Measurements from ENCODE around the gene CLCNKB. TPM values are rescaled to one million over a fixed set of nuclear protein-coding genes. Genes with fewer than 3 reads are reported as not detected.

Gene CLCNKB
- total and polyA plus RNA-seq, 2 experiments from 2014 or later = 1.3 to 1.9 TPM

DNA sequence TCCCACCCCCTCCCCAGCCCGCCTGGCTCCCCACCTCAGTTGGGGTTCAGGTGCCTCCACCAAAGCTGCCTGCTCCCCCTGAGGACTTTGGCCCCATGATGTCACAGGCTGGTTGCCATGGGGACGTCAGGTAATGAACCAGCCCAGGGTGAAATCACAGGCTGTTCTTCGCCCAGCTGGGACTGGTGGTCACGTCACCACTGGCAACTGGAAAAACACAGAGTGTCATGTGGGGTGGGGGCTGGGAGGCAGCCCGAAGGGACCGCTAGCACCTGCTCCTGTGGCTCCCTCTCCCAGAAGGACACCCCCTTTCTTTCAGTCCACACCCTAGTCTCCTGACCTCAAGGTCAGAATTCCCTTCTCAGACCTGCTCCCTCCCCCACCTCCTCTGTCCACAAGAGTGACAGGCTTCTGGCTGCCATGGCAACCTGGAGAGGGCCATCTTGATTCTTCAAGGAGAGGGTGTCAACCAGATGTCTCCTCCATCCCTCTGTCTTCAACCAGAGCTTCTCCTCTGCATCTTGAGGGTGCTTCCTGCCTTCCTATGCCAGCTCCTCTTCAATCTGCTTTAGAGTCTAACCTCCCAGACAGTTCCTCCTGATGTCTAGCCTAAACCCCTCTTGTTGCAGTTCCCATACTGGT, 23.7 kb downstream of the CLCNKB start (continued):
- TF ChIP-seq EZH2phosphoT487 (IDR thresholded peaks at IDR 0.05; ENCODE audit: unreplicated experiment) = no peak

DNA sequence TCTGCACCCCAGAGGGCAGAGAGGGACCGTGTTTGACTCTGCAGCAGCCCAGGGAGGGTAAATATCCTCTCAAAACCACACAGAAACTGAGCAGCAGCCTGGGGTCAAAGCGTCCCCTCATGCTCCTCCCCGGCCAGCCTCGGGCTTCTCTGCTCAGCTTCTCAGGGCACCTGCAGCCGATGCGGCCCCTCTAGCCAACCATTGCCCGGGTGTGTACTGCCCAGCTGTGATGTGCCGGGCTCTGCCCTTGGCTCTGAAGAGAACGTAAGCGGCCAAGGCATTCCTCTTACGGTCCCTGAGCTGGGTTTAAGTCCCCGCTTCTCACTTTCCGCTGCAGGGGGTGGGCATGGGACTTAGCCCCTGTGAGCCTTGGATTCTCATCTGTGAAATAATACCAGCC, 24.4 kb downstream of the CLCNKB start:
- Mint-ChIP-seq H3K9me3 (no peaks in the 10 kb centered on the region), H3K27ac (no peak overlapping the region), H3K27me3 (ENCODE audit: insufficient read depth, low read depth, poor library complexity) (peaks cover 20% of the 10 kb centered on the region), H3K36me3 (ENCODE audit: low read depth) (no peaks in the 10 kb centered on the region), H3K4me3 (no peak overlapping the region), H3K4me1 (peaks cover 33% of the 10 kb centered on the region)
- Histone ChIP-seq H2AFZ (no peak overlapping the region), H3K79me2 (replicated peaks; ENCODE audit: insufficient read depth) (no peaks in the 10 kb centered on the region), H3K36me3 (ENCODE audit: insufficient read depth) (no peaks in the 10 kb centered on the region), H3K4me3 (no peak overlapping the region), H3K9me2 (ENCODE audit: insufficient read depth) (no peaks in the 10 kb centered on the region), H3K4me2 (no peak overlapping the region), H3K27me3 (ENCODE audit: insufficient read depth) (peaks cover 15% of the 10 kb centered on the region), H3K4me1 (ENCODE audit: insufficient read depth) (peaks cover 6% of the 10 kb centered on the region; the same call in 1 of the 2 replicates), H3K27ac (ENCODE audit: low read depth) (no peak overlapping the region), H3F3A (replicated peaks; ENCODE audit: low read depth) (no peaks in the 10 kb centered on the region), H4K20me1 (replicated peaks; ENCODE audit: insufficient read depth) (0 out of 2 replicates have a peak, but pooled peaks cover 3% of the 10 kb centered on the region)
- DNase-seq (ENCODE audit: low spot score) = no peak
- no peak for ATAC-seq
- TF ChIP-seq ZNF114 (CRISPR knock-in tag; IDR thresholded peaks at IDR 0.05) (no peak), ZNF331 (CRISPR knock-in tag; IDR thresholded peaks at IDR 0.05; ENCODE audit: low read depth) (no peak), POLR2AphosphoS5 (IDR thresholded peaks at IDR 0.05; ENCODE audit: low read depth) (no peak)

- no peak overlapping the region for H3K27ac Mint-ChIP-seq
- peaks cover 18% of the 10 kb centered on the region for H3K27me3 ChIP-seq (ENCODE audit: insufficient read depth)
- TF ChIP-seq, protein P1, sequence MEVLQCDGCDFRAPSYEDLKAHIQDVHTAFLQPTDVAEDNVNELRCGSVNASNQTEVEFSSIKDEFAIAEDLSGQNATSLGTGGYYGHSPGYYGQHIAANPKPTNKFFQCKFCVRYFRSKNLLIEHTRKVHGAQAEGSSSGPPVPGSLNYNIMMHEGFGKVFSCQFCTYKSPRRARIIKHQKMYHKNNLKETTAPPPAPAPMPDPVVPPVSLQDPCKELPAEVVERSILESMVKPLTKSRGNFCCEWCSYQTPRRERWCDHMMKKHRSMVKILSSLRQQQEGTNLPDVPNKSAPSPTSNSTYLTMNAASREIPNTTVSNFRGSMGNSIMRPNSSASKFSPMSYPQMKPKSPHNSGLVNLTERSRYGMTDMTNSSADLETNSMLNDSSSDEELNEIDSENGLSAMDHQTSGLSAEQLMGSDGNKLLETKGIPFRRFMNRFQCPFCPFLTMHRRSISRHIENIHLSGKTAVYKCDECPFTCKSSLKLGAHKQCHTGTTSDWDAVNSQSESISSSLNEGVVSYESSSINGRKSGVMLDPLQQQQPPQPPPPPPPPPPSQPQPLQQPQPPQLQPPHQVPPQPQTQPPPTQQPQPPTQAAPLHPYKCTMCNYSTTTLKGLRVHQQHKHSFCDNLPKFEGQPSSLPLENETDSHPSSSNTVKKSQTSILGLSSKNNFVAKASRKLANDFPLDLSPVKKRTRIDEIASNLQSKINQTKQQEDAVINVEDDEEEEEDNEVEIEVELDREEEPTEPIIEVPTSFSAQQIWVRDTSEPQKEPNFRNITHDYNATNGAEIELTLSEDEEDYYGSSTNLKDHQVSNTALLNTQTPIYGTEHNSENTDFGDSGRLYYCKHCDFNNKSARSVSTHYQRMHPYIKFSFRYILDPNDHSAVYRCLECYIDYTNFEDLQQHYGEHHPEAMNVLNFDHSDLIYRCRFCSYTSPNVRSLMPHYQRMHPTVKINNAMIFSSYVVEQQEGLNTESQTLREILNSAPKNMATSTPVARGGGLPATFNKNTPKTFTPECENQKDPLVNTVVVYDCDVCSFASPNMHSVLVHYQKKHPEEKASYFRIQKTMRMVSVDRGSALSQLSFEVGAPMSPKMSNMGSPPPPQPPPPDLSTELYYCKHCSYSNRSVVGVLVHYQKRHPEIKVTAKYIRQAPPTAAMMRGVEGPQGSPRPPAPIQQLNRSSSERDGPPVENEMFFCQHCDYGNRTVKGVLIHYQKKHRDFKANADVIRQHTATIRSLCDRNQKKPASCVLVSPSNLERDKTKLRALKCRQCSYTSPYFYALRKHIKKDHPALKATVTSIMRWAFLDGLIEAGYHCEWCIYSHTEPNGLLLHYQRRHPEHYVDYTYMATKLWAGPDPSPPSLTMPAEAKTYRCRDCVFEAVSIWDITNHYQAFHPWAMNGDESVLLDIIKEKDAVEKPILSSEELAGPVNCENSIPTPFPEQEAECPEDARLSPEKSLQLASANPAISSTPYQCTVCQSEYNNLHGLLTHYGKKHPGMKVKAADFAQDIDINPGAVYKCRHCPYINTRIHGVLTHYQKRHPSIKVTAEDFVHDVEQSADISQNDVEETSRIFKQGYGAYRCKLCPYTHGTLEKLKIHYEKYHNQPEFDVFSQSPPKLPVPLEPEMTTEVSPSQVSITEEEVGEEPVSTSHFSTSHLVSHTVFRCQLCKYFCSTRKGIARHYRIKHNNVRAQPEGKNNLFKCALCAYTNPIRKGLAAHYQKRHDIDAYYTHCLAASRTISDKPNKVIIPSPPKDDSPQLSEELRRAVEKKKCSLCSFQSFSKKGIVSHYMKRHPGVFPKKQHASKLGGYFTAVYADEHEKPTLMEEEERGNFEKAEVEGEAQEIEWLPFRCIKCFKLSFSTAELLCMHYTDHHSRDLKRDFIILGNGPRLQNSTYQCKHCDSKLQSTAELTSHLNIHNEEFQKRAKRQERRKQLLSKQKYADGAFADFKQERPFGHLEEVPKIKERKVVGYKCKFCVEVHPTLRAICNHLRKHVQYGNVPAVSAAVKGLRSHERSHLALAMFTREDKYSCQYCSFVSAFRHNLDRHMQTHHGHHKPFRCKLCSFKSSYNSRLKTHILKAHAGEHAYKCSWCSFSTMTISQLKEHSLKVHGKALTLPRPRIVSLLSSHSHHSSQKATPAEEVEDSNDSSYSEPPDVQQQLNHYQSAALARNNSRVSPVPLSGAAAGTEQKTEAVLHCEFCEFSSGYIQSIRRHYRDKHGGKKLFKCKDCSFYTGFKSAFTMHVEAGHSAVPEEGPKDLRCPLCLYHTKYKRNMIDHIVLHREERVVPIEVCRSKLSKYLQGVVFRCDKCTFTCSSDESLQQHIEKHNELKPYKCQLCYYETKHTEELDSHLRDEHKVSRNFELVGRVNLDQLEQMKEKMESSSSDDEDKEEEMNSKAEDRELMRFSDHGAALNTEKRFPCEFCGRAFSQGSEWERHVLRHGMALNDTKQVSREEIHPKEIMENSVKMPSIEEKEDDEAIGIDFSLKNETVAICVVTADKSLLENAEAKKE (CRISPR knock-in tag; IDR thresholded peaks at IDR 0.05) = no peak
- TF ChIP-seq ZNF114 (CRISPR knock-in tag; IDR thresholded peaks at IDR 0.05) (no peak), REST (IDR thresholded peaks at IDR 0.05; ENCODE audit: unreplicated experiment) (no peak), JUNB (IDR thresholded peaks at IDR 0.05; ENCODE audit: unreplicated experiment) (no peak)
These were observed 25.0 kb downstream of the CLCNKB start for GRCh38 chr1:16068356-16069270.

More at GRCh38 chr1:16068356-16069270, 25.0 kb downstream of the CLCNKB start:
- ATAC-seq (no peak), DNase-seq (ENCODE audit: low spot score) (no peak)
- H3F3A ChIP-seq (replicated peaks; ENCODE audit: low read depth) = no peaks in the 10 kb centered on the region
- H2AFZ ChIP-seq = no peak overlapping the region
- H3K79me2 ChIP-seq (replicated peaks; ENCODE audit: insufficient read depth) = no peaks in the 10 kb centered on the region
- Mint-ChIP-seq H3K4me1 (peaks cover 28% of the 10 kb centered on the region), H3K4me3 (no peak overlapping the region), H3K27me3 (ENCODE audit: insufficient read depth, low read depth, poor library complexity) (peaks cover 19% of the 10 kb centered on the region), H3K9me3 (no peaks in the 10 kb centered on the region), H3K36me3 (ENCODE audit: low read depth) (no peaks in the 10 kb centered on the region)
- H3K4me1 ChIP-seq (ENCODE audit: insufficient read depth) = peaks cover 6% of the 10 kb centered on the region; the same call in 1 of the 2 replicates
- no peak overlapping the region for H3K27ac ChIP-seq (ENCODE audit: low read depth)
- 0 out of 2 replicates have a peak, but pooled peaks cover 3% of the 10 kb centered on the region for H4K20me1 ChIP-seq (replicated peaks; ENCODE audit: insufficient read depth)
- H3K4me2 ChIP-seq = no peak overlapping the region
- no peaks in the 10 kb centered on the region for H3K9me2 ChIP-seq (ENCODE audit: insufficient read depth)
- H3K4me3 ChIP-seq = no peak overlapping the region
- no peaks in the 10 kb centered on the region for H3K36me3 ChIP-seq (ENCODE audit: insufficient read depth)
